MM.1S (cell line): ENCODE measurements around the gene APPL1.

Source experiments
- EZH2 ChIP-seq: fragments of 300-600 bp; sonication (generic); optimal IDR thresholded peaks from 2 replicates; pipeline ENCODE3; 2017; ENCODE audit warnings: low read depth, mild to moderate bottlenecking, antibody characterized with exemption, low read length, mixed read lengths
- EZH2phosphoT487 ChIP-seq: fragments of 300-600 bp; sonication (generic); IDR thresholded peaks from 2 replicates; pipeline ENCODE4 v1.6.1; 2018; ENCODE audit warnings: antibody characterized with exemption, low read length
- TF ChIP-seq, protein P1 (sequence below): fragments of 300-600 bp; sonication (generic); IDR thresholded peaks from 2 replicates; pipeline ENCODE4 v1.5.1; 2016; ENCODE audit warnings: antibody characterized with exemption, low read length, mixed read lengths

DNA sequence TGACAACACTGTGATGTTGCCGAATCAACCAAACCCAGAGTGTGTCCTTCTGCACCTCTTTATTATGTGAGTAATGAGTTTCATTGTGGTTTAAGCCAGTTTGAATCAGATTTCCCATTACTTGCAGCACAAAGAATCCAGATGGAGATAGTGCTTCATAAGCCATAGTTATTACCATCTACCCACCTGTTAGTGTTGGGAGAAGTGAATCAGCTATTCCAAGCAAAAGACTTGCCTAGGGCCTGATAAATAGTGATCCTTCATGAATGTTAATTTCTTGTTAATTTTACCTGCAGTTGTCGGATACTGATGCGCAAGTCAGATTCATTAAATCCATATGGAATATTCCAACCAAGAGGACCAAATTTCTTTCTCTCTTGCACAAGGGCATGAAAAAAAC, 86.7 kb downstream of the APPL1 start:
- TF ChIP-seq, protein P1, sequence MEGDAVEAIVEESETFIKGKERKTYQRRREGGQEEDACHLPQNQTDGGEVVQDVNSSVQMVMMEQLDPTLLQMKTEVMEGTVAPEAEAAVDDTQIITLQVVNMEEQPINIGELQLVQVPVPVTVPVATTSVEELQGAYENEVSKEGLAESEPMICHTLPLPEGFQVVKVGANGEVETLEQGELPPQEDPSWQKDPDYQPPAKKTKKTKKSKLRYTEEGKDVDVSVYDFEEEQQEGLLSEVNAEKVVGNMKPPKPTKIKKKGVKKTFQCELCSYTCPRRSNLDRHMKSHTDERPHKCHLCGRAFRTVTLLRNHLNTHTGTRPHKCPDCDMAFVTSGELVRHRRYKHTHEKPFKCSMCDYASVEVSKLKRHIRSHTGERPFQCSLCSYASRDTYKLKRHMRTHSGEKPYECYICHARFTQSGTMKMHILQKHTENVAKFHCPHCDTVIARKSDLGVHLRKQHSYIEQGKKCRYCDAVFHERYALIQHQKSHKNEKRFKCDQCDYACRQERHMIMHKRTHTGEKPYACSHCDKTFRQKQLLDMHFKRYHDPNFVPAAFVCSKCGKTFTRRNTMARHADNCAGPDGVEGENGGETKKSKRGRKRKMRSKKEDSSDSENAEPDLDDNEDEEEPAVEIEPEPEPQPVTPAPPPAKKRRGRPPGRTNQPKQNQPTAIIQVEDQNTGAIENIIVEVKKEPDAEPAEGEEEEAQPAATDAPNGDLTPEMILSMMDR = no peak
- TF ChIP-seq EZH2 = no peak
- TF ChIP-seq EZH2phosphoT487 = no peak
